OCI-LY3 (cell line): ENCODE results near the gene SLC9A2.
A peak's percentile ranks its signal among the peaks of the same experiment; 100 is the strongest.

Experiments used
- H2AFZ ChIP-seq: fragments of 200-600, 300-600 bp; shearing (Covaris generic); 2 replicates; pipeline ENCODE4 v1.6.0; 2014; ENCODE audit warnings: antibody characterized with exemption, low read depth, low read length
- H3K27ac ChIP-seq: fragments of 200-600, 300-600 bp; sonication (generic); 2 replicates; pipeline ENCODE4 v1.5.1; 2014; ENCODE audit warnings: mild to moderate bottlenecking, low read length, moderate library complexity, mixed read lengths
- H3K27me3 ChIP-seq: fragments of 200-600, 300-600 bp; sonication (generic); 2 replicates; pipeline ENCODE4 v1.6.1; 2014; ENCODE audit warnings: low read depth, low read length, mixed read lengths
- H3K36me3 ChIP-seq: fragments of 200-600, 300-600 bp; sonication (generic); replicated peaks from 2 replicates; pipeline ENCODE3; 2014; ENCODE audit warnings: low read depth, low read length, mixed read lengths
- H3K4me1 ChIP-seq: fragments of 300-600, 200-600 bp; sonication (generic); 2 replicates; pipeline ENCODE4 v1.6.1; 2014; ENCODE audit warnings: low read length, mixed read lengths
- H3K4me2 ChIP-seq: fragments of 200-600, 300-600 bp; sonication (generic); 2 replicates; pipeline ENCODE4 v1.6.1; 2014; ENCODE audit warnings: low read length, mixed read lengths
- H3K4me3 ChIP-seq: fragments of 300-600, 200-600 bp; sonication (generic); 2 replicates; pipeline ENCODE4 v1.5.1; 2014; ENCODE audit warnings: antibody characterized with exemption, mild to moderate bottlenecking, low read length, moderate library complexity
- H3K79me2 ChIP-seq: fragments of 300-600, 200-600 bp; shearing (Covaris generic); 2 replicates; pipeline ENCODE4 v1.6.1; 2014; ENCODE audit warnings: mild to moderate bottlenecking, low read length, mixed read lengths
- H3K9ac ChIP-seq: fragments of 300-600, 200-600 bp; shearing (Covaris generic); 2 replicates; pipeline ENCODE4 v1.6.0; 2014; ENCODE audit warnings: mild to moderate bottlenecking, low read length, moderate library complexity
- H3K9me3 ChIP-seq: fragments of 200-600, 300-600 bp; shearing (Covaris generic); 2 replicates; pipeline ENCODE4 v1.6.1; 2014; ENCODE audit warnings: low read length, mixed read lengths; ENCODE audit not compliant: insufficient read depth
- H4K20me1 ChIP-seq: fragments of 200-600, 300-600 bp; sonication (generic); 2 replicates; pipeline ENCODE4 v1.6.1; 2016; ENCODE audit warnings: low read length, mixed read lengths; ENCODE audit not compliant: insufficient read depth
- CTCF ChIP-seq: fragments of 200-600, 300-600 bp; sonication (generic); IDR thresholded peaks from 2 replicates; pipeline ENCODE4 v1.5.1; 2014; ENCODE audit warnings: antibody characterized with exemption, low read length, low read depth
- EZH2phosphoT487 ChIP-seq: fragments of 200-600 bp; shearing (Covaris generic); IDR thresholded peaks from 2 replicates; pipeline ENCODE4 v1.6.1; 2018; ENCODE audit warnings: antibody characterized with exemption, mixed run types, low read depth

SLC9A2 gene

GRCh38 chr2:102686479-102687439 is 67.4 kb downstream of the SLC9A2 start:
- Histone ChIP-seq H3K9ac (no peak overlapping the region), H3K27me3 (no peaks in the 10 kb centered on the region), H3K27ac (no peak overlapping the region), H2AFZ (no peak overlapping the region), H3K79me2 (no peaks in the 10 kb centered on the region), H3K36me3 (no peaks in the 10 kb centered on the region), H3K4me3 (no peak overlapping the region), H3K9me3 (no peaks in the 10 kb centered on the region), H3K4me2 (no peak overlapping the region), H4K20me1 (no peaks in the 10 kb centered on the region), H3K4me1 (no peaks in the 10 kb centered on the region)
- no peak for TF ChIP-seq CTCF
- no peak for TF ChIP-seq EZH2phosphoT487

- H3K27ac ChIP-seq = no peak overlapping the region
- no peaks in the 10 kb centered on the region for H3K36me3 ChIP-seq
- 0 out of 2 replicates have a peak overlapping the region, but pooled peaks have one; percentile 42 for H2AFZ ChIP-seq
These were observed 70.7 kb downstream of the SLC9A2 start for GRCh38 chr2:102690012-102690411.

GRCh38 chr2:102696463-102696862 is 77.1 kb downstream of the SLC9A2 start:
- Histone ChIP-seq H3K4me2 (no peak overlapping the region), H3K9ac (no peak overlapping the region), H3K27ac (no peak overlapping the region), H3K79me2 (no peaks in the 10 kb centered on the region), H3K36me3 (no peaks in the 10 kb centered on the region), H4K20me1 (no peaks in the 10 kb centered on the region), H3K27me3 (no peaks in the 10 kb centered on the region), H3K4me3 (no peak overlapping the region), H3K9me3 (no peaks in the 10 kb centered on the region), H3K4me1 (no peaks in the 10 kb centered on the region), H2AFZ (no peak overlapping the region)
- TF ChIP-seq CTCF (no peak), EZH2phosphoT487 (no peak)

More at GRCh38 chr2:102690012-102690411, 70.7 kb downstream of the SLC9A2 start:
- no peaks in the 10 kb centered on the region for H3K79me2 ChIP-seq
- H3K4me2 ChIP-seq = no peak overlapping the region
- H3K9ac ChIP-seq = no peak overlapping the region
- no peaks in the 10 kb centered on the region for H4K20me1 ChIP-seq
- H3K4me3 ChIP-seq = no peak overlapping the region
- no peaks in the 10 kb centered on the region for H3K4me1 ChIP-seq
- TF ChIP-seq CTCF = no peak
- TF ChIP-seq EZH2phosphoT487 = no peak
- H3K27me3 ChIP-seq = no peaks in the 10 kb centered on the region
- no peaks in the 10 kb centered on the region for H3K9me3 ChIP-seq

GRCh38 chr2:102698369-102699111 is 79.2 kb downstream of the SLC9A2 start:
- Histone ChIP-seq H3K79me2 (no peaks in the 10 kb centered on the region), H3K9ac (no peak overlapping the region), H3K4me2 (no peak overlapping the region), H3K4me1 (peaks cover 17% of the 10 kb centered on the region), H2AFZ (no peak overlapping the region), H3K36me3 (no peaks in the 10 kb centered on the region), H3K27me3 (no peaks in the 10 kb centered on the region), H3K27ac (no peak overlapping the region), H3K9me3 (no peaks in the 10 kb centered on the region), H3K4me3 (no peak overlapping the region), H4K20me1 (no peaks in the 10 kb centered on the region)
- TF ChIP-seq EZH2phosphoT487 (no peak), CTCF (no peak)
